GM12878 (cell line): ENCODE measurements around the gene NRK. TPM values are rescaled to one million over a fixed set of nuclear protein-coding genes. Genes with fewer than 3 reads are reported as not detected.

ENCODE experiments used
- ESRRA ChIP-seq: IDR thresholded peaks from 2 replicates; pipeline ENCODE4 v1.6.1; 2012; ENCODE audit warnings: mild to moderate bottlenecking, low read length, improper control_type of control experiment
- KLF5 ChIP-seq: fragments of 450-650 bp; IDR thresholded peaks from 2 replicates; pipeline ENCODE4 v1.6.1; 2014; ENCODE audit warnings: mild to moderate bottlenecking; ENCODE audit not compliant: partially characterized antibody
- MTA2 ChIP-seq: fragments of 450-650 bp; IDR thresholded peaks from 2 replicates; pipeline ENCODE4 v1.6.1; 2016; ENCODE audit warnings: low read depth, mild to moderate bottlenecking, moderate library complexity
- RAD21 ChIP-seq: IDR thresholded peaks from 2 replicates; pipeline ENCODE4 v1.6.1; 2011; ENCODE audit warnings: mild to moderate bottlenecking, low read depth, low read length, moderate library complexity; ENCODE audit not compliant: insufficient read depth
- SIN3A ChIP-seq: IDR thresholded peaks from 2 replicates; pipeline ENCODE4 v1.6.1; 2012; ENCODE audit warnings: low read depth, low read length, improper control_type of control experiment
- ZSCAN29 ChIP-seq: fragments of 450-650 bp; IDR thresholded peaks from 2 replicates; pipeline ENCODE4 v1.6.1; 2017; ENCODE audit warnings: mild to moderate bottlenecking, moderate library complexity
- polyA plus RNA-seq, 11 experiments: library from polyadenylated mRNA; depleted of rRNA in 4 of 11; unstranded in 6 of 11; stranded (reverse) in 5 of 11; fragments of >200 nt; fragmentation: Nextera tagmentation in 4 of 11; fragmentation: Illumina TruSeq in 1 of 11; extraction: Ambion mirVana in 4 of 11; extraction: Trizol in 1 of 11; gene quantifications; 1 replicate in 1 of 11; 2 replicates in 10 of 11; pipeline versions ENCODE4 v1.2.1 to v1.2.3, GENCODE V29; 2011 to 2016; ENCODE audit warnings: inconsistent platforms in 2 of 11, missing spikeins in 2 of 11, low read depth in 1 of 11
- total RNA-seq, 4 experiments: library from RNA; depleted of rRNA in 3 of 4; stranded (reverse); fragments of >200 nt in 3 of 4; fragmentation: Illumina TruSeq in 1 of 4; extraction: Trizol in 1 of 4; gene quantifications; 2 replicates each; pipeline versions ENCODE4 v1.2.1 to v1.2.3, GENCODE V29; 2013 to 2021

Gene NRK
- total and polyA plus RNA-seq, 10 of the 15 experiments (the other 5 are each of a cell fraction or from before 2014, with no cell fraction given), result 0.15 TPM; not detected in 9

DNA sequence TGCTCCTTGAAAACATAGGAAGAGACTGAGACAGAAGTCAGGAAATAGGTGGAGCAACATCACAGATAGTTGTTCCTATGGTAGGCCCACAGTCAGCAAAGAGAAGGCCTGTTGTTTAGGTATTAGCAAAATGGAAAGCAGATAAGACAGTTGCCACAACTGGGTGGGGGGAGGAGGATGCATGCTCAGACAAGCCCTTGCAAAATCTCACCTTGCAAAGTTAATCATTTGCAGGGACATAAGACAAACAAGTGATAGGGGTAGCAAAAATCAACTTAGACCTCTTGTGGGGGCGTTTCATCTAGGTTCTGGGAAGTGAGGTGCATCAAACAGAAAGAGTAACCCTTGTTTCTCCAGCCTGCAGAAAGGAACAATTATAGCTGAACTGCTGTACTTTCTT lies 185.5 kb downstream of the NRK start (continued):
- TF ChIP-seq RAD21 (no peak), KLF5 (no peak), ZSCAN29 (no peak), ESRRA (no peak), MTA2 (no peak), SIN3A (no peak)

Other genes with a start within 250 kb of the NRK start
- gene SERPINA7, start 216.2 kb downstream of the NRK start, total RNA-seq (2014; rRNA removed), result not detected in 2 replicates
- not detected in 2 replicates for gene SERPINA7, start 216.2 kb downstream of the NRK start, total RNA-seq (2014; rRNA removed; fragmentation: Illumina TruSeq; extraction: Trizol)
- not detected in 2 replicates for gene SERPINA7, start 216.2 kb downstream of the NRK start, total RNA-seq (2021)
- gene SERPINA7, start 216.2 kb downstream of the NRK start, polyA plus RNA-seq (2011; rRNA removed), result not detected in 2 replicates
- not detected in 2 replicates for gene SERPINA7, start 216.2 kb downstream of the NRK start, polyA plus RNA-seq (2014; fragmentation: Illumina TruSeq; extraction: Trizol)
- not detected for gene SERPINA7, start 216.2 kb downstream of the NRK start, polyA plus RNA-seq (2014; fragmentation: Nextera tagmentation; extraction: Ambion mirVana)
- not detected in 2 replicates for gene SERPINA7, start 216.2 kb downstream of the NRK start, polyA plus RNA-seq (2014; rRNA removed)
- not detected for gene SERPINA7, start 216.2 kb downstream of the NRK start, polyA plus RNA-seq (2016; fragmentation: Nextera tagmentation; extraction: Ambion mirVana)